ENCODE results near the gene LSM6.

DNA sequence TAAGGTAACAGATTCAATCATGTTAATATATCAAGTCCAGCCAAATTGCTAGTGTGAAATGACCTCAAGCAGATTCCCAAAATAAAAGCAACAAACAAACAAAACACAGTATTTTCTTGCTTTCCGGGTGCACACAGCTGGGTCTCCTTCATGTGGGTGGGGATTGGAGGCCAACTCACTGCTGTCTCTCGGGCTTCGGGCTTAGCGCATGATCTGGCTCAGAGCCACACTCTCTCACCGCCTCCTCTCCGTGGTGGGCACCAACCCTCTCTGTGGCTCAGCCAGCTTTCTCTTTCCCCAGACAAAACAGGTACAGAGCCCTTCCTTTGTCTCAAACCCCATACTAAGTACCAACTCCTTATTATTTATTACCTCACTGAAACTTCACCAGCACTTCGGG is 35.9 kb downstream of the LSM6 start:
- no peak for TF ChIP-seq SUZ12 (IDR thresholded peaks at IDR 0.05; ENCODE audit: extremely low read depth, insufficient read depth, insufficient read length)
- TF ChIP-seq ZNF274 (IDR thresholded peaks at IDR 0.05; ENCODE audit: low read depth, low read length) = no peak
- TF ChIP-seq YY1 (IDR thresholded peaks at IDR 0.05; ENCODE audit: insufficient read depth, insufficient read length) = no peak

All from NT2/D1 (cell line).